AG04450 (cell line): ENCODE data around the gene FOXS1. TPM values are rescaled to one million over a fixed set of nuclear protein-coding genes. Genes with fewer than 3 reads are reported as not detected.

Source experiments
- CTCF ChIA-PET: fragments of 300-600, 350-600 bp; formaldehyde crosslinking; extraction: SDS; loops from one replicate; lab custom pipeline; 2022; ENCODE audit warnings: antibody characterized with exemption, inconsistent platforms; lab: Charles Lee
- POLR2A ChIA-PET: fragments of 350-600 bp; formaldehyde crosslinking; extraction: SDS; loops from one replicate; lab custom pipeline; 2021; ENCODE audit warnings: antibody characterized with exemption, inconsistent platforms; lab: Yijun Ruan, JAX
- DNase-seq: peaks from one replicate; pipeline ENCODE4 v3.0.0-alpha.2; 2011; ENCODE audit warnings: low read depth, low spot score
- H3K27ac ChIP-seq: one replicate; pipeline ENCODE4 v1.5.1; 2012; ENCODE audit warnings: low read depth, low read length, control low read depth
- H3K27me3 ChIP-seq: one replicate; pipeline ENCODE4 v1.6.0; 2012; ENCODE audit warnings: low read length; ENCODE audit not compliant: control insufficient read depth, insufficient read depth
- H3K4me3 ChIP-seq: 2 replicates; pipeline ENCODE4 v1.5.1; 2011; ENCODE audit warnings: mild to moderate bottlenecking, low read depth, low read length, control low read depth
- H3K9me3 ChIP-seq: 2 replicates; pipeline ENCODE4 v1.5.1; 2012; ENCODE audit warnings: low read length; ENCODE audit not compliant: control insufficient read depth, insufficient read depth
- CTCF ChIP-seq: IDR thresholded peaks from 2 replicates; pipeline ENCODE4 v1.5.1; 2011; ENCODE audit warnings: low read depth, low read length, control low read depth, inconsistent platforms
- polyA plus RNA-seq: library from polyadenylated mRNA; depleted of rRNA; stranded (reverse); fragments of >200 nt; gene quantifications from 2 replicates; pipeline ENCODE4 v1.2.3, GENCODE V29; 2011

FOXS1 gene
- polyA plus RNA-seq, 1 experiment: not detected

- peaks cover 59% of the 10 kb centered on the region for H3K27me3 ChIP-seq
- H3K27ac ChIP-seq: no peak overlapping the region
- H3K9me3 ChIP-seq: no peaks in the 10 kb centered on the region
- no peak overlapping the region for H3K4me3 ChIP-seq
- ChIA-PET POLR2A (no interaction called here), CTCF (interaction anchor here (0.6 to 2.4 kb wide), 6 partner anchors 9 to 824 kb away, joined by 3 to 12 read pairs (median 5); partner anchors contain the start of gene PDRG1)
- no peak for DNase-seq
- TF ChIP-seq CTCF: no peak
These were observed 14.0 kb upstream of the FOXS1 start for GRCh38 chr20:31859266-31859997.

- TF ChIP-seq CTCF: no peak
- ChIA-PET CTCF (interaction anchor here (1.3 to 2.4 kb wide), 3 partner anchors 12 to 173 kb away, joined by 4 to 12 read pairs (median 9); partner anchors contain the start of gene PDRG1), POLR2A (no interaction called here)
- Histone ChIP-seq H3K4me3 (no peak overlapping the region), H3K27ac (no peak overlapping the region), H3K27me3 (peaks cover 59% of the 10 kb centered on the region), H3K9me3 (no peaks in the 10 kb centered on the region)
- no peak for DNase-seq
These were observed 13.3 kb upstream of the FOXS1 start for GRCh38 chr20:31858760-31859083.

- ChIA-PET CTCF (interaction anchor here (0.7 to 2.4 kb wide), 2 partner anchors 11 to 344 kb away, joined by 5 to 12 read pairs; no protein-coding TSS in a partner anchor), POLR2A (no interaction called here)
- DNase-seq: no peak
- no peak for TF ChIP-seq CTCF
- H3K27me3 ChIP-seq: peaks cover 58% of the 10 kb centered on the region
- H3K4me3 ChIP-seq: no peak overlapping the region
- no peak overlapping the region for H3K27ac ChIP-seq
- H3K9me3 ChIP-seq: no peaks in the 10 kb centered on the region
These were observed 12.7 kb upstream of the FOXS1 start for GRCh38 chr20:31857861-31858759.

- ChIA-PET POLR2A (no interaction called here), CTCF (interaction anchor here (1.4 to 5.5 kb wide), 5 partner anchors 10 to 174 kb away, joined by 4 to 70 read pairs (median 18); partner anchors contain the start of gene PDRG1)
- no peaks in the 10 kb centered on the region for H3K9me3 ChIP-seq
- no peak overlapping the region for H3K4me3 ChIP-seq
- no peak overlapping the region for H3K27ac ChIP-seq
- no peak for DNase-seq
- peaks cover 52% of the 10 kb centered on the region for H3K27me3 ChIP-seq
- TF ChIP-seq CTCF: no peak
These were observed 11.1 kb upstream of the FOXS1 start for GRCh38 chr20:31856516-31856915.

GRCh38 chr20:31853481-31853880, 8.1 kb upstream of the FOXS1 start:
- Histone ChIP-seq H3K27me3 (peaks cover 55% of the 10 kb centered on the region), H3K9me3 (no peaks in the 10 kb centered on the region), H3K27ac (no peak overlapping the region), H3K4me3 (no peak overlapping the region)
- no peak for DNase-seq
- ChIA-PET CTCF (interaction anchor here (0.6 to 6.1 kb wide), 51 partner anchors 10 to 798 kb away, joined by 3 to 79 read pairs (median 5); partner anchors contain the start of gene PDRG1), POLR2A (no interaction called here)
- no peak for TF ChIP-seq CTCF
